NCI-H2081 (cell line): ENCODE measurements around the gene FBLN5.

Source experiments
- DNase-seq, 2 experiments: peaks; one replicate each; lab custom pipeline; 2025; lab: John Stamatoyannopoulos, UW

The FBLN5 gene

GRCh38 chr14:91827746-91828145 is 119.7 kb downstream of the FBLN5 start:
- DNase-seq, result no peak
